Kidney (tissue), 14 donors: ENCODE results near the gene SAV1. TPM values are rescaled to one million over a fixed set of nuclear protein-coding genes. Genes with fewer than 3 reads are reported as not detected.

Experiments used
- DNase-seq, 5 donors: peaks; one replicate each; pipeline ENCODE4 v3.0.0-alpha.2; 2013 to 2020
- FAIRE-seq: peaks from 2 replicates; lab custom pipeline; 2012; peaks lifted over from hg19 to GRCh38; lab: Jason Lieb, UNC
- H3K27ac ChIP-seq, 2 donors: one replicate each; pipeline ENCODE4 v1.7.0; 2013; ENCODE audit warnings: low read depth in 2 of 2, low read length in 2 of 2, inconsistent platforms in 1 of 2
- H3K27me3 ChIP-seq: one replicate; pipeline ENCODE4 v1.7.1; 2013; ENCODE audit warnings: low read length, inconsistent platforms; ENCODE audit not compliant: control insufficient read depth, insufficient read depth
- H3K36me3 ChIP-seq, 3 donors: one replicate each; pipeline versions ENCODE4 v1.7.0 to v1.7.1; 2013; ENCODE audit warnings: low read length in 3 of 3, control low read depth in 1 of 3, inconsistent platforms in 1 of 3; ENCODE audit not compliant: insufficient read depth in 3 of 3, control insufficient read depth in 2 of 3
- H3K4me1 ChIP-seq, 3 donors: one replicate each; pipeline versions ENCODE4 v1.7.0 to v1.7.1; 2013; ENCODE audit warnings: low read length in 3 of 3, inconsistent platforms in 1 of 3, low read depth in 1 of 3; ENCODE audit not compliant: control insufficient read depth in 2 of 3, insufficient read depth in 2 of 3
- H3K4me3 ChIP-seq, 3 donors: one replicate each; pipeline versions ENCODE4 v1.7.0 to v1.8.1; 2013; ENCODE audit warnings: low read length in 3 of 3, control low read depth in 1 of 3, inconsistent platforms in 1 of 3
- H3K9ac ChIP-seq, 3 donors: one replicate each; pipeline versions ENCODE4 v1.7.0 to v1.7.1; 2013; ENCODE audit warnings: low read length in 3 of 3, control low read depth in 1 of 3, inconsistent platforms in 1 of 3
- H3K9me3 ChIP-seq, 3 donors: one replicate each; pipeline versions ENCODE4 v1.7.0 to v1.7.1; 2013; ENCODE audit warnings: low read length in 3 of 3, control low read depth in 1 of 3, inconsistent platforms in 1 of 3; ENCODE audit not compliant: control insufficient read depth in 2 of 3, insufficient read depth in 1 of 3
- intact Hi-C: fragments of 100-400 bp; cut with DNase I; formaldehyde crosslinking; loops from one replicate; pipeline ENCODE4 v1.11.1; 2022
- polyA plus RNA-seq: library from polyadenylated mRNA; stranded (reverse); fragments of 350-450 nt; fragmentation: Illumina TruSeq; extraction: RNeasy Lipid Tissue Mini Kit (QIAGEN cat#74804); gene quantifications from one replicate; pipeline ENCODE4 v1.2.3, GENCODE V29; 2014; ENCODE audit warnings: low read depth, low replicate concordance; ENCODE audit not compliant: insufficient read depth
- total RNA-seq: library from RNA; stranded (reverse); fragmentation: NEBNext Ultra II Directional; extraction: Animal tissue kit (Norgen Biotek cat#: 25700); gene quantifications from one replicate; pipeline ENCODE4 v1.2.1, GENCODE V29; 2021
- TF ChIP-seq, protein P1 (sequence below): IDR thresholded peaks from 3 replicates; pipeline ENCODE4 v1.5.1; 2012; ENCODE audit warnings: mild to moderate bottlenecking, moderate library complexity, borderline replicate concordance; ENCODE audit not compliant: insufficient read depth; ENCODE audit errors: extremely low read depth
- donor health status: control.
- donor health status: control.
- donor health status: control.
- donor health status: control.
- donor health status: control.
- donor health status: DM: yes; HTN: yes; CAD: no.
- donor health status: Normal renal cell carcinoma (clear cell type).

SAV1 gene
- total and polyA plus RNA-seq, 2 donors from 2014 or later: 18.5 to 36.9 TPM

DNA sequence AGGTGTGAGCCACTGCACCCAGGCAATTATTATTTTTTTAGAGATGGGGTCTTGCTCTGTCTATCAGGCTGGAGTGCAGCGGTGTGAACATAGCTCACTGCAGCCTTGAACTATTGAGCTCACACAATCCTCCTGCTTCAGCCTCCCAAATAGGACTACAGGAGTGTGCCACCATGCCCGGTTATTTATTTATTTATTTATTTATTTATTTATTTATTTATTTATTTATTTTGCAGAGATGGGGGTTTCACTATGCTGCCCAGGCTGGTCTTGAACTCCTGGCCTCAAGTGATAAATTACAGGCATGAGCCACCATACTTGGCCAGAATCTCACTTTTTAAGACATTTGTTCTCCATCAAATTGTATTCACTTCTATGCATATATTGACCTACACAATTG, 51.8 kb downstream of the SAV1 start:
- FAIRE-seq: no peak
- TF ChIP-seq, protein P1, sequence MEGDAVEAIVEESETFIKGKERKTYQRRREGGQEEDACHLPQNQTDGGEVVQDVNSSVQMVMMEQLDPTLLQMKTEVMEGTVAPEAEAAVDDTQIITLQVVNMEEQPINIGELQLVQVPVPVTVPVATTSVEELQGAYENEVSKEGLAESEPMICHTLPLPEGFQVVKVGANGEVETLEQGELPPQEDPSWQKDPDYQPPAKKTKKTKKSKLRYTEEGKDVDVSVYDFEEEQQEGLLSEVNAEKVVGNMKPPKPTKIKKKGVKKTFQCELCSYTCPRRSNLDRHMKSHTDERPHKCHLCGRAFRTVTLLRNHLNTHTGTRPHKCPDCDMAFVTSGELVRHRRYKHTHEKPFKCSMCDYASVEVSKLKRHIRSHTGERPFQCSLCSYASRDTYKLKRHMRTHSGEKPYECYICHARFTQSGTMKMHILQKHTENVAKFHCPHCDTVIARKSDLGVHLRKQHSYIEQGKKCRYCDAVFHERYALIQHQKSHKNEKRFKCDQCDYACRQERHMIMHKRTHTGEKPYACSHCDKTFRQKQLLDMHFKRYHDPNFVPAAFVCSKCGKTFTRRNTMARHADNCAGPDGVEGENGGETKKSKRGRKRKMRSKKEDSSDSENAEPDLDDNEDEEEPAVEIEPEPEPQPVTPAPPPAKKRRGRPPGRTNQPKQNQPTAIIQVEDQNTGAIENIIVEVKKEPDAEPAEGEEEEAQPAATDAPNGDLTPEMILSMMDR: no peak
- intact Hi-C loops: loop anchor here (10.0 kb wide), 1 partner anchor 159 kb away; no protein-coding TSS in a partner anchor

GRCh38 chr14:50615552-50615951, 52.6 kb downstream of the SAV1 start:
- H3K4me1 ChIP-seq: no peaks in the 10 kb centered on the region
- FAIRE-seq: no peak
- no peak overlapping the region for H3K4me3 ChIP-seq
- H3K9me3 ChIP-seq: no peaks in the 10 kb centered on the region
- H3K9ac ChIP-seq: no peak overlapping the region
- intact Hi-C loops: loop anchor here (10.0 kb wide), 1 partner anchor 159 kb away; no protein-coding TSS in a partner anchor
- H3K27me3 ChIP-seq: no peaks in the 10 kb centered on the region
- H3K27ac ChIP-seq: no peak overlapping the region
- DNase-seq: no peak
- TF ChIP-seq, protein P1: no peak
- H3K36me3 ChIP-seq: no peaks in the 10 kb centered on the region

More for the DNA sequence above, 51.8 kb downstream of the SAV1 start:
- no peaks in the 10 kb centered on the region for H3K27me3 ChIP-seq
- no peaks in the 10 kb centered on the region for H3K4me1 ChIP-seq
- H3K27ac ChIP-seq: no peak overlapping the region
- DNase-seq: no peak
- H3K4me3 ChIP-seq: no peak overlapping the region
- no peaks in the 10 kb centered on the region for H3K9me3 ChIP-seq
- H3K9ac ChIP-seq: no peak overlapping the region
- H3K36me3 ChIP-seq: no peaks in the 10 kb centered on the region

DNA sequence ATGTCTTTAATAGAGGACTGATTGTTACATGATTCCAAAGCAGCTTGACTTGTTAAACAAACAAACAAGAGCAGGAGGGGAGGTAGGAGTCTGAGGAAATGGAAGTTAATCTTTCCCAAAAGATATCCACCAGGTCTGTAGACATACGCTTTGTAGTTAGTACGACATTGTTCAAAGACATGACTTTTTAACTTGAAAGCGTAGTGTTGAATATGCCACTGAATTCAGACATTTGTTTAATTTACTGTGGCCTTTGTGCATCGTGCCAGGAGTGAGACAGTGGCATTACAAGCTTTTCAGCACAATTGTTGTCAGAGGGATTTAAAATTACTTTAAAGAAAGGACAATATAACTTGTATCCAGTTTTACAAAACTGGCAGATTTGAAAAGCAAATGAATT, 53.0 kb downstream of the SAV1 start:
- Histone ChIP-seq H3K27me3 (no peaks in the 10 kb centered on the region), H3K4me1 (no peaks in the 10 kb centered on the region), H3K36me3 (no peaks in the 10 kb centered on the region), H3K4me3 (no peak overlapping the region), H3K27ac (no peak overlapping the region), H3K9ac (no peak overlapping the region), H3K9me3 (no peaks in the 10 kb centered on the region)
- TF ChIP-seq, protein P1: no peak
- intact Hi-C loops: loop anchor here (10.0 kb wide), 1 partner anchor 160 kb away; no protein-coding TSS in a partner anchor
- no peak for FAIRE-seq
- no peak for DNase-seq

DNA sequence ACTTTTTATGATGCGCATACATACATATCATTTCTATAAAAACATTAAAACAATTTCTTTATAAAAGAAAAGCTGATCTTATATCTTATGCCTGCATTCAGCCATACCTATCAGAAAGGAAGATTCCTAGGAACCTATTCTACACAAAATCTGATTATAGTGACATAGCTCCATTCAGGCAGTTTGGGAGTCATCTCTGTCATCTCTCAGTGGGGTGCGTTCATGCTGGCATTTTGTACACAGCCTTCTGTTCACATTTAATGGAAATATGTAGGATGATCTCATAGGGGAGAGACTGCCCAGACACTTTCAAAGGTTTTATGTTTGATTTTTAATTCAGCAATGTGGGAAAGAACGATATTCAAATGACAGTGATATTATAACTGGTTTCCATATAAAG, 55.3 kb downstream of the SAV1 start:
- intact Hi-C loops: loop anchor here (10.0 kb wide), 1 partner anchor 162 kb away; no protein-coding TSS in a partner anchor
- no peaks in the 10 kb centered on the region for H3K4me1 ChIP-seq
- H3K9me3 ChIP-seq: no peaks in the 10 kb centered on the region
- FAIRE-seq (no peak), DNase-seq (no peak)
- no peak overlapping the region for H3K9ac ChIP-seq
- TF ChIP-seq, protein P1: no peak
- H3K27ac ChIP-seq: no peak overlapping the region
- no peak overlapping the region for H3K4me3 ChIP-seq
- no peaks in the 10 kb centered on the region for H3K27me3 ChIP-seq
- no peaks in the 10 kb centered on the region for H3K36me3 ChIP-seq
